Kidney (tissue), 14 donors: ENCODE measurements around the gene PPP1R37. TPM values are rescaled to one million over a fixed set of nuclear protein-coding genes. Genes with fewer than 3 reads are reported as not detected.

Source experiments
- DNase-seq, 5 donors: peaks; one replicate each; pipeline ENCODE4 v3.0.0-alpha.2; 2013 to 2020
- FAIRE-seq: peaks from 2 replicates; lab custom pipeline; 2012; peaks lifted over from hg19 to GRCh38; lab: Jason Lieb, UNC
- H3K27ac ChIP-seq, 2 donors: one replicate each; pipeline ENCODE4 v1.7.0; 2013; ENCODE audit warnings: low read depth in 2 of 2, low read length in 2 of 2, inconsistent platforms in 1 of 2
- H3K27me3 ChIP-seq: one replicate; pipeline ENCODE4 v1.7.1; 2013; ENCODE audit warnings: low read length, inconsistent platforms; ENCODE audit not compliant: control insufficient read depth, insufficient read depth
- H3K36me3 ChIP-seq, 3 donors: one replicate each; pipeline versions ENCODE4 v1.7.0 to v1.7.1; 2013; ENCODE audit warnings: low read length in 3 of 3, control low read depth in 1 of 3, inconsistent platforms in 1 of 3; ENCODE audit not compliant: insufficient read depth in 3 of 3, control insufficient read depth in 2 of 3
- H3K4me1 ChIP-seq, 3 donors: one replicate each; pipeline versions ENCODE4 v1.7.0 to v1.7.1; 2013; ENCODE audit warnings: low read length in 3 of 3, inconsistent platforms in 1 of 3, low read depth in 1 of 3; ENCODE audit not compliant: control insufficient read depth in 2 of 3, insufficient read depth in 2 of 3
- H3K4me3 ChIP-seq, 3 donors: one replicate each; pipeline versions ENCODE4 v1.7.0 to v1.8.1; 2013; ENCODE audit warnings: low read length in 3 of 3, control low read depth in 1 of 3, inconsistent platforms in 1 of 3
- H3K9ac ChIP-seq, 3 donors: one replicate each; pipeline versions ENCODE4 v1.7.0 to v1.7.1; 2013; ENCODE audit warnings: low read length in 3 of 3, control low read depth in 1 of 3, inconsistent platforms in 1 of 3
- H3K9me3 ChIP-seq, 3 donors: one replicate each; pipeline versions ENCODE4 v1.7.0 to v1.7.1; 2013; ENCODE audit warnings: low read length in 3 of 3, control low read depth in 1 of 3, inconsistent platforms in 1 of 3; ENCODE audit not compliant: control insufficient read depth in 2 of 3, insufficient read depth in 1 of 3
- CTCF ChIP-seq: IDR thresholded peaks from 3 replicates; pipeline ENCODE4 v1.5.1; 2012; ENCODE audit warnings: mild to moderate bottlenecking, moderate library complexity, borderline replicate concordance; ENCODE audit not compliant: insufficient read depth; ENCODE audit errors: extremely low read depth
- intact Hi-C: fragments of 100-400 bp; cut with DNase I; formaldehyde crosslinking; loops from one replicate; pipeline ENCODE4 v1.11.1; 2022
- polyA plus RNA-seq: library from polyadenylated mRNA; stranded (reverse); fragments of 350-450 nt; fragmentation: Illumina TruSeq; extraction: RNeasy Lipid Tissue Mini Kit (QIAGEN cat#74804); gene quantifications from one replicate; pipeline ENCODE4 v1.2.3, GENCODE V29; 2014; ENCODE audit warnings: low read depth, low replicate concordance; ENCODE audit not compliant: insufficient read depth
- total RNA-seq: library from RNA; stranded (reverse); fragmentation: NEBNext Ultra II Directional; extraction: Animal tissue kit (Norgen Biotek cat#: 25700); gene quantifications from one replicate; pipeline ENCODE4 v1.2.1, GENCODE V29; 2021
- donor health status: control.
- donor health status: control.
- donor health status: control.
- donor health status: control.
- donor health status: control.
- donor health status: DM: yes; HTN: yes; CAD: no.
- donor health status: Normal renal cell carcinoma (clear cell type).

PPP1R37 gene
- total and polyA plus RNA-seq, 2 donors from 2014 or later, result 21.6 to 33.0 TPM

- H3K9me3 ChIP-seq, result no peaks in the 10 kb centered on the region
- no peaks in the 10 kb centered on the region for H3K27me3 ChIP-seq
- H3K4me3 ChIP-seq, result no peak overlapping the region
- no peak overlapping the region for H3K9ac ChIP-seq
- DNase-seq, result no peak
- no peak overlapping the region for H3K27ac ChIP-seq
- intact Hi-C loops, result no loop called here
- no peaks in the 10 kb centered on the region for H3K36me3 ChIP-seq
- FAIRE-seq, result no peak
- TF ChIP-seq CTCF, result no peak
- peaks cover 0 to 5% (median 2%) of the 10 kb centered on the region in 3 donors for H3K4me1 ChIP-seq
Observed at GRCh38 chr19:45135176-45135885, 42.4 kb downstream of the PPP1R37 start.

GRCh38 chr19:45136507-45137178 is 43.7 kb downstream of the PPP1R37 start:
- no peak for FAIRE-seq
- H3K9me3 ChIP-seq, result no peaks in the 10 kb centered on the region
- no peaks in the 10 kb centered on the region for H3K4me1 ChIP-seq
- H3K9ac ChIP-seq, result no peak overlapping the region
- no peaks in the 10 kb centered on the region for H3K27me3 ChIP-seq
- H3K36me3 ChIP-seq, result peaks cover 0 to 2% (median 0%) of the 10 kb centered on the region in 3 donors
- H3K27ac ChIP-seq, result no peak overlapping the region
- H3K4me3 ChIP-seq, result no peak overlapping the region
- no peak for TF ChIP-seq CTCF
- intact Hi-C loops, result no loop called here
- no peak for DNase-seq

- Histone ChIP-seq H3K9ac (no peak overlapping the region), H3K36me3 (peaks cover 0 to 2% (median 0%) of the 10 kb centered on the region in 3 donors), H3K4me1 (no peaks in the 10 kb centered on the region), H3K27me3 (no peaks in the 10 kb centered on the region), H3K9me3 (no peaks in the 10 kb centered on the region), H3K4me3 (no peak overlapping the region), H3K27ac (no peak overlapping the region)
- FAIRE-seq, result no peak
- intact Hi-C loops, result no loop called here
- no peak for TF ChIP-seq CTCF
- no peak for DNase-seq
Observed at GRCh38 chr19:45137179-45137761, 44.3 kb downstream of the PPP1R37 start.
